GM19463 (cell line): ENCODE measurements around the gene CDHR1.
"Not testable (repeated sequence)": the region's sequence is repeated elsewhere in the genome, so short reads cannot be mapped to it uniquely, and the experiment has no call there.

Experiments used
- ATAC-seq: cut with Tn5 transposase; IDR thresholded peaks from one replicate; pipeline ENCODE4 v1.9.1; 2021; ENCODE audit warnings: mild to moderate bottlenecking, moderate library complexity; ENCODE audit not compliant: unreplicated experiment

CDHR1 gene

GRCh38 chr10:84172467-84173356 lies 21.6 kb upstream of the CDHR1 start:
- ATAC-seq: peak; percentile 46

DNA sequence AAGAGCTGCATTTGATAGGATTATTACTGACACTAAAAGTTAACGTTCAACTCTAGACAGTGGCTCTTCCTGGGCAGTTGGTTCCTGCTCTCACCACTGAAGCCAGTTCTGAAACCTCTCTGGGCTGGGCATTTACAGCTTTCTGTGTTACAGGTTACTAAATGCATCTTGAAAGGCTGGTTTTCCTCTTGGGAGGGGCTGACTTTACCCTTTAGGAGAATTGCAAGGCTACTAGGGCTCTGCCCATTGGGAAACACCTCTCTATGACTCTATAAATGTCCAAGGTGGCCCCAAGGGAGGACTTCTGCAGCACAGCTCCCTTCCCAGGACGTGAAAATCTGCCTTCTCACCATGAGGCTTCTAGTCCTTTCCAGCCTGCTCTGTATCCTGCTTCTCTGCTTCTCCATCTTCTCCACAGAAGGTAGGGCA lies 20.8 kb upstream of the CDHR1 start, which contains the start of gene GPR15LG:
Gene GPR15LG, plus strand, starts transcription at position 301 of the 429 bp plus-strand sequence. Its CDS starts 51 bp downstream, at position 352.
- ATAC-seq: peak; percentile 36

- no peak for ATAC-seq
Observed at GRCh38 chr10:84175436-84175835, 18.9 kb upstream of the CDHR1 start.

- no peak for ATAC-seq
Observed at GRCh38 chr10:84176351-84176750, 18.0 kb upstream of the CDHR1 start.

- no peak for ATAC-seq
Observed at GRCh38 chr10:84176836-84177474, 17.4 kb upstream of the CDHR1 start.

DNA sequence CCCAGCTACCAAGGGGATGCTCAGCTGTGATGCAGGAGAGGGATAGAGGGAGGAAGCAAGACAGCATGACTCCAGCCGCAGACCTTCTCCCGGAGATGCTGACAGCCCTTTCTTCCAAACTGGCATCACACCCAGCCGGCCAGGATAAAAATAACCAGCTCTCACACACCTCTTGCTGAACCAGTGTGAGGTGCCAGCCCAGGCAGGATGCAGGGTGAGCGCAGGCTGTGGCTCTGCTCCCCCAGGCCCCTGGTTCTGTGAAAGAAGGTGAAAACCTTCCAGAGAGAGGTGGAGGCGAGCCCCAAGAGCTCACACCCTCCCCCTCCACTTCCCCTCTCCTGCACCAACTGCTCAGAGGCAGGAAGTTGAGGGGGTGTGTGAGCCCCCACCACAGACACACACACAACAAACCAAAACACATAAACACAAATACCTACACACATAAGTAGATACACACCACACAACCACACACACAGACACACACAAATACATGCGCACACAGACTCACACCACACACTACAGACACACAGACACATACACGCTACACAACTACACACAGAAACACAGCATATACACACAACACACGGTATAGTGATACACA lies 16.7 kb upstream of the CDHR1 start:
- ATAC-seq: peak; percentile 29

GRCh38 chr10:84178160-84178609 lies 16.2 kb upstream of the CDHR1 start:
- ATAC-seq: no peak

DNA sequence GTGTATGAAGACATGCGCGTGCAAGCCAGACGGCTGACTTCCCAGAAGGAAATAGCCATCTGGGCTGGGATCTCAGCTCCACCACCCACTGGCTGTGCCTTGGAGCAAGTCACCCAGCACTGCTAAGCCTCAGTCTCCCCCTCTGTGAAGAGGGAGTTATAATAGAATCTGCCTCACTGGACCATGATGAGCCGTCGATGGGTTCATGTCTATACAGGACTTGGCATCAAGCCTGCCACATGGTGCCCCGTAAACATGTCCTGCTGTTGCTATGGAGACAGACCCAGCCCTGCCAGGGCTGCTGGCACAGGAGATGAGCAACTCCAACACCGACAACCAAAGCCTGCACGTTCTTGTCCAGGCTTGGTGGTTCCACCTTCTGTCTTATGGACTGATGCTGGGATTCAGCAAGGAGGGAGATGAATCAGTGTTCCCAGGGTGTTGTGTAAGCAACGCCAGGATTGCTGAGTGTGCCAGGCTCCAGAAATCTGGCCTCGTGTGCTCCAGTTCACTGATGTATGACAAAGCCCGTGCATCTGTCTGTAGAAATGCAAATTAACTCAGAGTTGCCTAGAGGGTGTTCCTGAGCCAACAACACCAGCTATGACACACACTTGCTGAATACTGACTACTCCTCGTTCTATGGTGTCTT lies 15.2 kb upstream of the CDHR1 start:
- ATAC-seq: peak; percentile 83

- ATAC-seq: not testable (repeated sequence)
Observed at GRCh38 chr10:84180386-84180785, 14.0 kb upstream of the CDHR1 start.

- ATAC-seq: no peak
Observed at GRCh38 chr10:84181631-84182030, 12.7 kb upstream of the CDHR1 start.

DNA sequence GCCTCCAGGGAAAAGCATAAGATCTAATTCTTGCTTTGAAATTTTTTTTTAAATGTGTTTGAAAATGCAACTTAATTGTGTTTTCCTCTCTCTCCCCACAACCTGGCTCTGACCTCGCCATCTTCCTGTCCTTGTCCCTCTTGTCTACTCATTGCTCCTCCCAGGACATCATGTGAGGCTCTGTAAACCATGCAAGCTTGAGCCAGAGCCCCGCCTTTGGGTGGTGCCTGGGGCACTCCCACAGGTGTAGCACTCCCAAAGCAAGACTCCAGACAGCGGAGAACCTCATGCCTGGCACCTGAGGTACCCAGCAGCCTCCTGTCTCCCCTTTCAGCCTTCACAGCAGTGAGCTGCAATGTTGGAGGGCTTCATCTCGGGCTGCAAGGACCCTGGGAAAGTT lies 9.8 kb upstream of the CDHR1 start:
- no peak for ATAC-seq

DNA sequence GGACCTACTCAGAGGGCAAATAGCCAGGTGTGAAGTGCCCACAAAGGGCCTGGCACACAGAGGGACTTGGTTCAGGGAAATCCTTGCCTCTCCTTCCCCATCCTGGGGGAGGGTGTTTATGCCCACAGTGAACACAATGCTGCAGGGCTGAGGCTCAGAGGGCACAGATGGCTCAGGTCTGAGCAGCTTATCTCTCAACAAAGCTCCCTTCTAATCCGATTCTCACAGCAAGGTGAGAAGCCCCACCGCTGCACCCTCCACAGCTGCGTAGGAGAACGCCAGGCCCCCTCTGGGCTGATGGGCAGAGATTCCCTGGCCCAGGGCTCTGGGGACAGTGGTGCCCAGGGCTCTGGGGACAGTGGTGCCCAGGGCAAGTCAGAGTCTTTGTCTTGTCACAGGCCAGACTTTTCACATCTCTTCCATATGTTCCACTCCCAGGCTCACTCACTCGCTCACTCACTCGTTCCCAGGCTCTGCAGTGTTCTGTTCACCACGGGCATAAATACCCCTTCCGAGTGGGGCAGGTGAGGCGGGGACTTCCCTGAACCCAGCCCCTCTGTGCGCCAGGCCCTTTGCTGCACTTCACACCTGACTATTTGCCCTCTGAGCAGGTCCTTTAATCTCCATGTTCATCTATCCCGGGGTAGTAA lies 8.7 kb upstream of the CDHR1 start:
- ATAC-seq: no peak

GRCh38 chr10:84188815-84189214 lies 5.5 kb upstream of the CDHR1 start:
- ATAC-seq: no peak

DNA sequence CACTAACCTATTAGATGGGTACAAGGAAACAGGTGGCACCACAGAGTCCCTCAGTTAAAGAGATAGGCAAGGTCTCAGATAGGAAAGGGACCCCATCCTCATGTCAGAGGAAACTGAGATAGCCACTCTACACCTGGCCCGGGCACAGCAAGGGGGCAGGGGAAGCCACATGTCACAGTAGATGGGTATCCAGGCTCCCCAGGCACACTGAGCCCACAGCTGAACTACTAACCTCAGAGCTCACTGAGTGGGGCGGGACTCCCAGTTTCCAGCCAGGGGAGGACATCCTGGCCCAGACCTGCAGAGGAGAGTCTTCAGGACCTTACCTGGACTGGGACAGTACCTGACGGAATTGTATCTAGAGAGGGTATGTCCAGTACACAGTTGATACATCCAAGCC lies 3.7 kb upstream of the CDHR1 start:
- ATAC-seq: no peak

GRCh38 chr10:84191106-84191505 lies 3.2 kb upstream of the CDHR1 start:
- no peak for ATAC-seq

DNA sequence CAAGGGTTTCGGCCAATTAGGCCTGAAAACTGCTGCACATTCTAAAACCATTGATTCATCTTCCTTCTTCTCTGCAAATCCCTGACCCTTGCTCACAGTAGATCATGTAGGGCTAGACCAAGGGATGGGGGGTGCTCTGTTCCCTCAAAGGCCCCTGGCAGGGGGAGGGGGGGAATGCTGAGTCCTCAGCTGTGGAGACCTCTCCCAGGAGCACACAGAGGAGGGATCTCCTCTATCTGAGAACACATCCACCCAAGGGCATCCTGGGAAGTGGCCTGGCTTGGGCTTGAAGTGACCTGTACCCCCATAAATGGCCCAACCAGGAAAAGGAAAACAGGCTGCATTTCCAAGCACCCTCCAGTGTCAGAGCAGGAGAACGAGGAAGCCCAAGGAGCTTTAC lies 1.0 kb upstream of the CDHR1 start:
- no peak for ATAC-seq

DNA sequence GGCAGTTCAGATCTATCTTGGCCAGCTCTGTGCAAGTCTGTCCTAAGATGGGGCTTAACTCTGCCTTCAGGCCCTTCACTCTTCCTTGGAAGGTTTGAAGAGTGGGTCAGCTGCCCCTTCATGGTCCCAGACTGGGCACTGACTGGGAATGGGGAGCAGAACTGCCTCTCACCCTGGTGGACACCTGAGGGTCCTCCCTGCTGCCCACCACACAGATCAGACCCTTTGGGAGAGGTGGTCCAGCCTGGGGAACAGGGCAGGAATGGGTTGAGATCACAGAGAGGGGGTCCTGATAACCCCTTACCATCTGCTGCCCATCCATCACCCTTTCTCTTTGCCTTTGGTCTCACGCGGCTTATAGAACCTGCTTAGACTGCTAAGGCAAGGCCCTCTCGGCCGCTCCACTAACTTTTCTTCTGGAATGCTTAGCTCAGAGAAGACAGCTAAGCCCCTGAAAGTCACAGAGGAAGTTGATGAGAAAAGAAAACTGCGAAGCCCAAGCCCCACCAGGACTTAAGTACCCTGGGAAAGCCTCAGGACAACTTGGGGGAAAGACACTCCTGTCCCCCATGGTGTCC lies 402 bp upstream of the CDHR1 start:
- ATAC-seq: peak; percentile 3

- peak; percentile 2 for ATAC-seq
Observed at GRCh38 chr10:84195044-84195830, 900 bp downstream of the CDHR1 start.

DNA sequence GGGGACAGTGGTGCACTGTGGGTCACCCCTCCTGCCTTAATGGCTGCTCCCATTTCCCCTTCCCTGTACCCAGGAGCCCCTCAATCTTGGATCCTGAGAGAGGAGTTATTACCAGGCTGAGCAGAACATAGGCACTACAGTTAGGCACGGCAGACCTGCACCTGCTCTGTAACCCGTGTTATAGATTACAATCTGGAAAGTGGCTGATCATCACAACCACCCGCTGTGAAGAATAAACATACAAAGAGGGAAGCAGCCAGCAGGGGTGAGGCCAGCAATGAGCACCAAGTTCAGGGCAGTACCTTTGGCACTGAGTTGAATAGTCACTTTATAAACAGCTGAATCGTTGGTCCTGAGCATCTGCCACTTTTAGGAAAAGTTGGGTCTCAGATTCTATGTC lies 1.7 kb downstream of the CDHR1 start:
- ATAC-seq: no peak
